Cardiac muscle cell (in vitro differentiated cells and primary cell): ENCODE results near the gene HSPB1. TPM values are rescaled to one million over a fixed set of nuclear protein-coding genes. Genes with fewer than 3 reads are reported as not detected.
A peak's percentile ranks its signal among the peaks of the same experiment; 100 is the strongest.
"Not testable (repeated sequence)": the region's sequence is repeated elsewhere in the genome, so short reads cannot be mapped to it uniquely, and the experiment has no call there.

Experiments used
- DNase-seq, 2 donors: peaks; one replicate each; pipeline versions ENCODE4 v3.0.0 to v3.0.0-alpha.2; 2010 to 2017; ENCODE audit warnings: low read depth in 1 of 2, low spot score in 1 of 2
- H3K27ac ChIP-seq: fragments of 200-600 bp; sonication (generic); 2 replicates; pipeline ENCODE4 v1.5.1; 2016
- H3K27me3 ChIP-seq: fragments of 200-600 bp; sonication (generic); 2 replicates; pipeline ENCODE4 v1.6.0; 2016; ENCODE audit warnings: control low read depth
- H3K36me3 ChIP-seq: fragments of 200-600 bp; sonication (generic); 2 replicates; pipeline ENCODE4 v1.5.1; 2016; ENCODE audit warnings: control low read depth
- H3K4me1 ChIP-seq: fragments of 200-600 bp; sonication (generic); 2 replicates; pipeline ENCODE4 v1.8.1; 2017; ENCODE audit warnings: low read depth, mild to moderate bottlenecking, mixed run types
- H3K4me3 ChIP-seq: fragments of 200-600 bp; sonication (generic); 2 replicates; pipeline ENCODE4 v1.5.1; 2016; ENCODE audit warnings: mild to moderate bottlenecking
- H3K9me3 ChIP-seq: fragments of 200-600 bp; sonication (generic); 2 replicates; pipeline ENCODE4 v1.5.1; 2017; ENCODE audit warnings: low read depth, mild to moderate bottlenecking, control low read depth
- polyA plus RNA-seq: library from polyadenylated mRNA; unstranded; fragments of >200 nt; fragmentation: Nextera tagmentation; extraction: Ambion mirVana; gene quantifications from 2 replicates; pipeline ENCODE4 v1.2.1, GENCODE V29; 2016
- total RNA-seq: library from RNA; depleted of rRNA; stranded (reverse); fragments of >200 nt; gene quantifications from 2 replicates; pipeline ENCODE4 v1.2.3, GENCODE V29; 2016
- TF ChIP-seq, protein P1 (sequence below): IDR thresholded peaks from 2 replicates; pipeline ENCODE4 v1.5.1; 2012; ENCODE audit warnings: low read depth, mild to moderate bottlenecking, low read length

Gene HSPB1
- total and polyA plus RNA-seq, 2 experiments from 2014 or later: 1,267 to 3,793 TPM

DNA sequence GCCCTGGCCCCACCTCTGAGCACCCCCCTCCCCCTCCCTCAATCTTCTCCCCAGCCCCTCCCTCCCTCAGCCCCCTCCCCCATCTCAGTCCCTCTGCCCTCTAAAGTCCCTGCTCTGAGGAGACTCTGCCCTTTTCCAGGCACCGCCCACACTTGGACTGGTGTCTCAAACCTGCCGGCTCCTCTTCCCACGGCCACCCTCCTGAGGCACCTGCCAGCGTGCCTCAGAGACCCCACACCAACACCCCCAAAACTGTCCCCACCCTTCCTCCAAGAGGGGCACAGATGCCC lies 34.6 kb upstream of the HSPB1 start:
- TF ChIP-seq, protein P1, sequence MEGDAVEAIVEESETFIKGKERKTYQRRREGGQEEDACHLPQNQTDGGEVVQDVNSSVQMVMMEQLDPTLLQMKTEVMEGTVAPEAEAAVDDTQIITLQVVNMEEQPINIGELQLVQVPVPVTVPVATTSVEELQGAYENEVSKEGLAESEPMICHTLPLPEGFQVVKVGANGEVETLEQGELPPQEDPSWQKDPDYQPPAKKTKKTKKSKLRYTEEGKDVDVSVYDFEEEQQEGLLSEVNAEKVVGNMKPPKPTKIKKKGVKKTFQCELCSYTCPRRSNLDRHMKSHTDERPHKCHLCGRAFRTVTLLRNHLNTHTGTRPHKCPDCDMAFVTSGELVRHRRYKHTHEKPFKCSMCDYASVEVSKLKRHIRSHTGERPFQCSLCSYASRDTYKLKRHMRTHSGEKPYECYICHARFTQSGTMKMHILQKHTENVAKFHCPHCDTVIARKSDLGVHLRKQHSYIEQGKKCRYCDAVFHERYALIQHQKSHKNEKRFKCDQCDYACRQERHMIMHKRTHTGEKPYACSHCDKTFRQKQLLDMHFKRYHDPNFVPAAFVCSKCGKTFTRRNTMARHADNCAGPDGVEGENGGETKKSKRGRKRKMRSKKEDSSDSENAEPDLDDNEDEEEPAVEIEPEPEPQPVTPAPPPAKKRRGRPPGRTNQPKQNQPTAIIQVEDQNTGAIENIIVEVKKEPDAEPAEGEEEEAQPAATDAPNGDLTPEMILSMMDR: no peak
- H3K4me1 ChIP-seq: no peaks in the 10 kb centered on the region
- no peak overlapping the region for H3K27ac ChIP-seq
- no peaks in the 10 kb centered on the region for H3K36me3 ChIP-seq
- H3K27me3 ChIP-seq: peaks cover 43% of the 10 kb centered on the region
- no peak overlapping the region for H3K4me3 ChIP-seq
- no peak for DNase-seq
- H3K9me3 ChIP-seq: no peaks in the 10 kb centered on the region

DNA sequence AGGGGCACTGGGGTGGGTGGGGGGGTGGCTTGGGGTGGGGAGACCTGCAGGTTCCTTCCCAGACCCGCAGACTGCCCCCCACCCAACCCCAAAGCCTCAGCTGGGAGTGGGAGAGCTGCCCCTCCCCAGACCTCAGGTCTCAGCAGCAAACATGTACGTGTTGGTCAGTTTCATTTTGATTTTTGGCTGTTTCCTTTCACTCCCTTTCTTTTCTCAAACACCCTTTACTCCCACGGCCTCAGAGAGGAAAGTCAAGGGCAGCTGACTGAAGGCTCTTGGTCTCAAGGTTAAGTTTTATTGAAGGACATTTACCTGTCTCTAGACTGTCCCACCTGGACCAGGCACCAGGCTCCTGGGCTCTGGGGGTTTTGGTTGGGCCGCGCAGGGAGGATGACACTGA lies 34.1 kb upstream of the HSPB1 start:
- Histone ChIP-seq H3K36me3 (no peaks in the 10 kb centered on the region), H3K4me3 (no peak overlapping the region), H3K27ac (no peak overlapping the region), H3K9me3 (no peaks in the 10 kb centered on the region), H3K27me3 (peaks cover 46% of the 10 kb centered on the region), H3K4me1 (no peaks in the 10 kb centered on the region)
- TF ChIP-seq, protein P1: no peak
- DNase-seq: no peak

DNA sequence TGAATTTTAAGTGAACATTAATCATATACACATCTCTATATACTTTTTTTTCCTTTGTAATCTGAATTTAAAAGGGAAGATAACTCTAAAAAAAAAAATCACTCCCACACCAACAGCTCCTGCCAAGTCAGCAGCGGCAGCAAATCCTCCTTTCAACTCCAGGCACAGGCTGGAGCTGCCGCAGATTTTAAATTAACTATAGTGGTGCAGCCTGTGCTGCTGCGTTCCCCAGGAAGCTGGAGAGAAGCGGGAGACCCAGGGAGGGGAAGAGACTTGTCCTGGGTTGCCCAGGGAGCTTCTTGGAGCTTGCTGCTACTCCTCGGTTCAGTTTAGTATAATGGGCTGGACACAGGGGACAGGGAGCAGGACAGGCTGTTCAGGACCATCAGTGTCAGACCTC lies 32.6 kb upstream of the HSPB1 start:
- TF ChIP-seq, protein P1: no peak
- no peaks in the 10 kb centered on the region for H3K9me3 ChIP-seq
- DNase-seq: peak in 1 of 2 donors; percentile 46
- H3K4me1 ChIP-seq: no peaks in the 10 kb centered on the region
- no peak overlapping the region for H3K4me3 ChIP-seq
- H3K36me3 ChIP-seq: no peaks in the 10 kb centered on the region
- no peak overlapping the region for H3K27ac ChIP-seq
- peaks cover 55% of the 10 kb centered on the region for H3K27me3 ChIP-seq

DNA sequence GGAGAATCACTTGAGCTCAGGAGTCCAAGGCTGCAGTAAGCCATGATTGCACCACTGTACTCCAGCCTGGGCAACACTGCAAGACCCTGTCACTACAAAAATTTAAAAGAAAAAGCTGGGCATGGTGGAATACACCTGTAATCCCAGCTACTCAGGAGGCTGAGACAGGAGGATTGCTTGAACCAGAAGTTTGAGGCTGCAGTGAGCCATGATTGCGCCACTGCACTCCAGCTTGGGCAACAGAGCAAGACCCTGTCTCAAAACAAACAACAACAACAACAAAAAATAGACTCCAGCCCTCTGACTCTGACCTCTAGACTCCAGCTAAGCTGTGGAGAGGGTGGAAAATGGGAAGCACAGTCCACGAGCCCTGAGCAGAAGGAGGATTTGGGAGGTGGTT lies 31.1 kb upstream of the HSPB1 start:
- H3K27me3 ChIP-seq: peaks cover 56% of the 10 kb centered on the region

DNA sequence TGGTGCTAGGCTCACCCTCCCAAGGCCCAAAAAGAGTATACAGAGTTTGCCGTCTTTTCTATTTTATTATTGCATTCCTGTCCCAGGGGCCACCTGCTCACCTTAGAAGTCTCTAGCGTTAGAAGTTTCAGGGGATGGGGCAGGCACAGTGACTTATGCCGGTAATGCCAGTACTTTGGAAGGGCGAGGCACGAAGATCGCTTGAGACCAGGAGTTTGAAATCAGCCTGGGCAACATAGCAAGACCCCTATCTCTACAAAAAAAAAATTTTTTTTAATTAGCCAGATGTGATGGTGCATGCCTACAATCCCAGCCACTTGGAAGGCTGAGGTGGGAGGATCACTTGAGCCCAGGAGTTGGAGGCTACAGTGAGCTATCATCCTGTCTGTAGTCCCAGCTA lies 30.3 kb upstream of the HSPB1 start:
- no peak for DNase-seq
- no peak overlapping the region for H3K4me3 ChIP-seq
- peaks cover 57% of the 10 kb centered on the region for H3K27me3 ChIP-seq
- TF ChIP-seq, protein P1: no peak
- H3K4me1 ChIP-seq: no peaks in the 10 kb centered on the region
- no peaks in the 10 kb centered on the region for H3K9me3 ChIP-seq
- no peak overlapping the region for H3K27ac ChIP-seq
- no peaks in the 10 kb centered on the region for H3K36me3 ChIP-seq

More for the DNA sequence above, 31.1 kb upstream of the HSPB1 start:
- H3K36me3 ChIP-seq, H3K9me3 ChIP-seq, DNase-seq, H3K27ac ChIP-seq, H3K4me1 ChIP-seq, H3K4me3 ChIP-seq: not testable (repeated sequence)

DNA sequence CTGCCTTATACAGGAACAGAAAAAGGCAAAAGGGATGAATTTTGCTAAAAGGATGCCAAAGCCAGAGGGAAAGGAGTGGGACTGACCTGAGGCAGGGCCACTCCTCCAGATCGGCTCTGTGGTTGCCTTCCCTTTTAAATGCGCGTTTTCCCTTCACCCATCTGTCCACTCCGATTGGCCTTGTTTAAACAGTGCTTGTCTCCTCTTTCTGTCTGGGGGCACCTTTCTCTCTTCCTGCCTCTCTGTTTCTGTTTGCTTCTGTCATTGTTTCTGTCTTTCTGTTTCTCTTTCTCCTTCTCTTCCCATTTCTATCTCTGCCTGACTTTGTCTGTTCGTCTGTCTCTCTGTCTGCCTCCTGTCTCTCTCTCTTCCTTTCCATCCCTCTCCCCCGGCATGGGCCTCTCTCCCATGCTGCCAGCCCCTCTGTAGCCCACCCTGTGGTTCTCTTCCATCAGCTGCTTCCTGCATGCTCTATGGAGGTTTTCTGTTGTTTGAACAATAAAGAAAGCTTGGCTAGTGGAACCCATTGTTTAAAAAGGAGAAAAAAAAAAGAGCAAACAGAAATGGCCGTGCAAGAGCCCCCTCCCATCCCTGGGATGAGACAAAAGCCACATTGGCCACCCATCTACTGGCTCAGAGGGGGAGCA lies 29.5 kb upstream of the HSPB1 start:
- H3K27ac ChIP-seq: no peak overlapping the region
- no peak for DNase-seq
- no peaks in the 10 kb centered on the region for H3K9me3 ChIP-seq
- TF ChIP-seq, protein P1: no peak
- peaks cover 56% of the 10 kb centered on the region for H3K27me3 ChIP-seq
- no peaks in the 10 kb centered on the region for H3K36me3 ChIP-seq
- H3K4me3 ChIP-seq: no peak overlapping the region
- H3K4me1 ChIP-seq: no peaks in the 10 kb centered on the region
